Pancreas (tissue), 10 donors: ENCODE data around the gene IFTAP. TPM values are rescaled to one million over a fixed set of nuclear protein-coding genes. Genes with fewer than 3 reads are reported as not detected.
"Not testable (repeated sequence)": the region's sequence is repeated elsewhere in the genome, so short reads cannot be mapped to it uniquely, and the experiment has no call there.

Source experiments
- ATAC-seq, 4 donors: fragments of 200-7000 bp; cut with Tn5 transposase; one replicate each; pipeline versions ENCODE4 v1.8.0 to v1.9.1; 2020; ENCODE audit warnings: mild to moderate bottlenecking in 4 of 4, moderate library complexity in 4 of 4
- DNase-seq, 6 donors: peaks; one replicate each; pipeline ENCODE4 v3.0.0-alpha.2; 2020
- FAIRE-seq: peaks from 2 replicates; lab custom pipeline; 2012; peaks lifted over from hg19 to GRCh38; lab: Jason Lieb, UNC
- H3K27ac ChIP-seq, 4 donors: fragments of 200-600 bp; sonication (generic); 1 replicate in 3 of 4; 2 replicates in 1 of 4; pipeline versions ENCODE4 v1.5.0 to v1.8.0; 2020
- H3K27me3 ChIP-seq, 4 donors: fragments of 200-600 bp; one replicate each; pipeline ENCODE4 v1.8.0; 2021
- H3K36me3 ChIP-seq, 3 donors: fragments of 200-600 bp; sonication (generic) in 1 of 3; one replicate each; pipeline versions ENCODE4 v1.5.0 to v1.8.0; 2020 to 2021
- H3K4me1 ChIP-seq, 3 donors: fragments of 200-600 bp; one replicate each; pipeline ENCODE4 v1.8.0; 2021
- H3K4me3 ChIP-seq, 4 donors: fragments of 200-600 bp; sonication (generic) in 2 of 4; one replicate each; pipeline versions ENCODE4 v1.5.0 to v1.8.0; 2020 to 2021
- H3K9me3 ChIP-seq, 4 donors: fragments of 200-600 bp; one replicate each; pipeline ENCODE4 v1.8.0; 2021
- whole genome bisulfite sequencing, 2 donors: extraction: QIAGEN DNeasy Blood & Tissue Kit; methylation state at CpG; one replicate each; pipeline ENCODE4 v1.1.7; 2013; 5-methylcytosine and 5-hydroxymethylcytosine counted together
- intact Hi-C, 3 donors: fragments of 100-400 bp; cut with DNase I; formaldehyde crosslinking; loops; one replicate each; pipeline versions ENCODE4 v1.11.1 to v1.14.2; 2022
- polyA plus RNA-seq, 2 donors: library from polyadenylated mRNA; stranded (reverse); fragments of 200-250 nt; gene quantifications; one replicate each; pipeline ENCODE4 v1.2.3, GENCODE V29; 2013
- total RNA-seq, 6 donors: library from RNA; stranded (reverse); fragmentation: NEBNext Ultra II Directional in 4 of 6; extraction: Animal tissue kit (Norgen Biotek cat#: 25700) in 4 of 6; gene quantifications; one replicate each; pipeline versions ENCODE4 v1.2.1 to v1.2.4, GENCODE V29; 2021 to 2023
- TF ChIP-seq, protein P1 (sequence below), 4 donors: fragments of 200-600 bp; sonication (generic) in 3 of 4; IDR thresholded peaks; one replicate each; pipeline versions ENCODE4 v1.5.0 to v1.8.0; 2021; ENCODE audit warnings: antibody characterized with exemption in 4 of 4
- donor health status: healthy with polysubstance abuse.
- donor health status: DM: no; HTN: no; CAD: no; lungs with moderate emphysema.
- donor health status: DM: no; HTN: no; CAD: no.
- donor health status: control.
- donor health status: control.
- donor health status: Bipolar disorder and iron deficiency.
- donor health status: DM: yes; HTN: yes; CAD: no.
- donor health status: DM: no; HTN: no; CAD: no.
- donor health status: DM: no; HTN: no; CAD: no.
- donor health status: DM: yes; HTN: yes; CAD: no.

Gene IFTAP
- total and polyA plus RNA-seq, 8 donors = 4.2 to 14.4 (median 7.8) TPM

DNA sequence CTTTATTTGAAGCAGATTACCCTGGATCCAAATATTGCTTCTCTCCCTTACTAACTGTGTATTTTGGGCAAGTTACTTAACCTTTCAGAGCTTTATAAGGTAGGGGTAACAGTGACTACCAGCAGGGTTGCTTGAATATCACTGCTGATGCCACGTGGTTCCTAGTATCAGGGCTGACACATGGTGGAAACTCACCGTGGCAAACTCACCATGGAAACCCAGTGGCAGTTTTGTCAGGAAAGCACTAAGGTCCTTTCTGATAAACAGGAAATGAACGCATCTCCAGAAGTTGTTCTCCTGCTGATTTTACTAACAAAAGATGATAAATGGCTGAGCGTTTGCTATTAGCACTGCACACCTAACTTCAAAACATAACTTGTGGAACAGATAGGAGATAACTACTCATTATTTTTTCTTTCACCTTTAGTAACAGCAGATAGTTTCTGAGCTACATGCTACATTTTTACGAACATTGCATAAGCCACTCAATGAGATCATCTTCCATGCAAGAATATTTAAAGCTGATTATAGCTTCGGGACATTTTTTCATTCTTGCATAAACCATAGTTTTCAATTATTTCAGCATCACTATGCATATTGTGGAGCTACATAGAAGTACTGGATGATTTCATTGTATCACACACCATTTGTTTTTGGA lies 63.4 kb downstream of the IFTAP start:
- intact Hi-C loops = no loop called here
- FAIRE-seq (no peak), DNase-seq (no peak), ATAC-seq (no peak)
- no peak overlapping the region for H3K27ac ChIP-seq
- TF ChIP-seq, protein P1, sequence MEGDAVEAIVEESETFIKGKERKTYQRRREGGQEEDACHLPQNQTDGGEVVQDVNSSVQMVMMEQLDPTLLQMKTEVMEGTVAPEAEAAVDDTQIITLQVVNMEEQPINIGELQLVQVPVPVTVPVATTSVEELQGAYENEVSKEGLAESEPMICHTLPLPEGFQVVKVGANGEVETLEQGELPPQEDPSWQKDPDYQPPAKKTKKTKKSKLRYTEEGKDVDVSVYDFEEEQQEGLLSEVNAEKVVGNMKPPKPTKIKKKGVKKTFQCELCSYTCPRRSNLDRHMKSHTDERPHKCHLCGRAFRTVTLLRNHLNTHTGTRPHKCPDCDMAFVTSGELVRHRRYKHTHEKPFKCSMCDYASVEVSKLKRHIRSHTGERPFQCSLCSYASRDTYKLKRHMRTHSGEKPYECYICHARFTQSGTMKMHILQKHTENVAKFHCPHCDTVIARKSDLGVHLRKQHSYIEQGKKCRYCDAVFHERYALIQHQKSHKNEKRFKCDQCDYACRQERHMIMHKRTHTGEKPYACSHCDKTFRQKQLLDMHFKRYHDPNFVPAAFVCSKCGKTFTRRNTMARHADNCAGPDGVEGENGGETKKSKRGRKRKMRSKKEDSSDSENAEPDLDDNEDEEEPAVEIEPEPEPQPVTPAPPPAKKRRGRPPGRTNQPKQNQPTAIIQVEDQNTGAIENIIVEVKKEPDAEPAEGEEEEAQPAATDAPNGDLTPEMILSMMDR (IDR thresholded peaks at IDR 0.05) = no peak
- no peaks in the 10 kb centered on the region for H3K4me1 ChIP-seq
- H3K36me3 ChIP-seq = no peaks in the 10 kb centered on the region
- no peaks in the 10 kb centered on the region for H3K27me3 ChIP-seq
- H3K9me3 ChIP-seq = no peaks in the 10 kb centered on the region
- H3K4me3 ChIP-seq = no peak overlapping the region
- 69 to 80% methylated on average over 6 of the region's 6 CpGs for WGBS, 2 donors

DNA sequence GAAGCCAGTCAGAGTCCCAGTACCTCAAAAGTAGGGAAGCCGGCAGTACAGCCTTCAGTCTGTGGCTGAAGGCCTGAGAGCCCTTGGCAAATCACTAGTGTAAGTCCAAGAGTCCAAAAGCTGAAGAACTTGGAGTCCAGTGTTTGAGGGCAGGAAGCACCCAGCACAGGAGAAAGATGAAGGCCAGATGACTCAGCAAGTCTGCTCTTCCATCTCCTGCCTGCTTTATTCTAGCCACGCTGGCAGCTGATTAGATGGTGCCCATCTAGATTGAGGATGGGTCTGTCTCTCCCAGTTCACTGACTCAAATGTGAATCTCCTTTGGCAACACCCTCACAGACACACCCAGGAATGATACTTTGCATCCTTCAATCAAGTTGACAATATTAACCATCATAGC lies 67.1 kb downstream of the IFTAP start:
- WGBS, 2 donors = 98 to 100% methylated on average over 2 of the region's 2 CpGs

DNA sequence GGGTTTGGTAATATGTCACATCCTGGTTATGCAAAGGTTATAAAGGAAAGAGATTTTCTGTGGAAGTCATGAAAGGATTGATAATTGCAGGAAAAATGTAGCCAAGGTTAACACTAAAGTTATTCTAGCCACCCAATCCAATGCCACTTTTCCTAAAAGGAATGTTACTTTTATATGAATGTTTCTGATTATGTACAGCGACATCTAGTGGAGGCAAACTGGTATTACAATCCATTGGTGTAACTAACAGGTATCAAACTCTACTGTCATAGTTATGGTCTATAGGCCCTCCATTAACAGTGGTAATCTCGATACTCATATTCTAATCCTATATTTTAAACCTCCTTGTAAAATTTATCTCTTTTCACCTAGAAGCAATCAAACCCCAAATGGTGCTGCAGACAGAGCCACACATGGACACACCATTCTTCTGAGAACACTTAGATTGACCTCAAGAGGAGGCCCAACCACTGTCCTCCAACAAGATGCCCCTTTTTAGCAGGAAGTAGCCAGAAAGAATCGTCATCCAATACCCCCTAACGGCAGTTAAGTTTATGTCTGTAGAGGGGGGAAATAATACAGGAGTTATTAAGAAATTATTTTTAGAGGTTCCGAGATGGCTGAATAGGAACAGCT lies 78.6 kb downstream of the IFTAP start:
- Histone ChIP-seq H3K4me3 (no peak overlapping the region), H3K27ac (no peak overlapping the region), H3K36me3 (no peaks in the 10 kb centered on the region), H3K27me3 (no peaks in the 10 kb centered on the region), H3K9me3 (peaks cover 0 to 3% (median 0%) of the 10 kb centered on the region in 4 donors), H3K4me1 (no peaks in the 10 kb centered on the region)
- intact Hi-C loops = loop anchor here in 2 of 3 donors (5.0 kb wide), 2 partner anchors 106 to 111 kb away; partner anchors contain the start of gene RAG1 (in 1 of the 2)
- FAIRE-seq = peak; percentile 5
- TF ChIP-seq, protein P1 (IDR thresholded peaks at IDR 0.05) = peak; percentile 73 to 95 (median 82)
- DNase-seq = no peak
- peak in 2 of 4 donors; percentile 64 to 68 for ATAC-seq
- WGBS, 2 donors = 42% methylated on average over 5 of the region's 5 CpGs

More for the DNA sequence above, 67.1 kb downstream of the IFTAP start:
- H3K27ac ChIP-seq, H3K4me1 ChIP-seq, H3K4me3 ChIP-seq, H3K9me3 ChIP-seq, FAIRE-seq, DNase-seq, H3K27me3 ChIP-seq, ATAC-seq, H3K36me3 ChIP-seq: not testable (repeated sequence)
- intact Hi-C loops = loop anchor here in 1 of 3 donors (10.0 kb wide), 1 partner anchor 77 kb away; no protein-coding TSS in a partner anchor

DNA sequence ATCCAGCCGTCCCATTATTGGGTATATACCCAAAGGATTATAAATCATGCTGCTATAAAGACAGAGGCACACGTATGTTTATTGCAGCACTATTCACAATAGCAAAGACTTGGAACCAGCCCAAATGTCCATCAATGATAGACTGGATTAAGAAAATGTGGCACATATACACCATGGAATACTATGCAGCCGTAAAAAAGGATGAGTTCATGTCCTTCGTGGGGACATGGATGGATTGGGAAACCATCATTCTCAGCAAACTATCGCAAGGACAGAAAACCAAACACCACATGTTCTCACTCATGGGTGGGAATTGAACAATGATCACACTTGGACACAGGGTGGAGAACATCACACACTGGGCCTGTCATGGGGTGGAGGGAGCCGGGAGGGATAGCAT lies 85.2 kb downstream of the IFTAP start:
- H3K36me3 ChIP-seq, H3K27ac ChIP-seq, H3K27me3 ChIP-seq, H3K9me3 ChIP-seq, FAIRE-seq, H3K4me1 ChIP-seq, ATAC-seq, H3K4me3 ChIP-seq, intact Hi-C loops, DNase-seq: not testable (repeated sequence)
- WGBS, 2 donors = 85 to 92% methylated on average over 6 of the region's 6 CpGs

DNA sequence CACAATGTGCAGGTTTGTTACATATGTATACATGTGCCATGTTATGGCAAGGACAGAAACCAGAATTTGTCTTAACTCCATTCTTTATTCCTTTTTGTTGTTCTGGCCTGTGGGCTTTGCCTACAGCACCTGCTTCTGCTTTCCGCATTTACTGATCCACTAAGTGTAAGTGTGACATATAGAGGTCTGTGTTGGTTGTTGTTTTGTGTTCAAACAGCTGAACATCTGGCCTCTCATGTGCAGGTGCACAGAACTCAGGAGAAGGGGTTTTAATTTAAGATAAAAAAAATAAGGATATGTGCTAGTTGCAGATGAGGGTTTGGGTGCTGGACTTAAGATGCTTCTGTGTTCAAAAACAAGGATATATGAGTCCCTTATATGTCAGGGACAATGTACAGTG lies 89.5 kb downstream of the IFTAP start:
- Histone ChIP-seq H3K27ac (no peak overlapping the region), H3K4me1 (peaks cover 0 to 10% (median 0%) of the 10 kb centered on the region in 3 donors), H3K27me3 (no peaks in the 10 kb centered on the region), H3K9me3 (no peaks in the 10 kb centered on the region), H3K4me3 (no peak overlapping the region), H3K36me3 (no peaks in the 10 kb centered on the region)
- TF ChIP-seq, protein P1 (IDR thresholded peaks at IDR 0.05) = no peak
- FAIRE-seq = no peak
- no peak for DNase-seq
- intact Hi-C loops = no loop called here
- 95 to 97% methylated on average over 1 of the region's 1 CpG for WGBS, 2 donors
- no peak for ATAC-seq
